CD14-positive monocyte (primary cell): ENCODE data around the gene MYO1A. TPM values are rescaled to one million over a fixed set of nuclear protein-coding genes. Genes with fewer than 3 reads are reported as not detected.

ENCODE experiments used
- DNase-seq, 3 donors: peaks; one replicate each; pipeline ENCODE4 v3.0.0-alpha.2; 2011 to 2022
- H2AFZ ChIP-seq: 2 replicates; pipeline ENCODE4 v1.6.0; 2012; ENCODE audit warnings: mild to moderate bottlenecking, low read depth, low read length, inconsistent platforms; ENCODE audit not compliant: insufficient read depth, poor library complexity, severe bottlenecking
- H3K27ac ChIP-seq, 2 donors: 1 replicate in 1 of 2; 2 replicates in 1 of 2; pipeline ENCODE4 v1.5.1; 2012 to 2013; ENCODE audit warnings: low read length in 2 of 2, control low read depth in 1 of 2, inconsistent platforms in 1 of 2, low read depth in 1 of 2, mild to moderate bottlenecking in 1 of 2
- H3K27me3 ChIP-seq, 2 donors: one replicate each; pipeline versions ENCODE4 v1.6.0 to v1.6.1; 2011 to 2013; ENCODE audit warnings: low read length in 2 of 2; ENCODE audit not compliant: control insufficient read depth in 2 of 2, insufficient read depth in 2 of 2
- H3K36me3 ChIP-seq, 2 donors: replicated peaks in 1 of 2; 1 replicate in 1 of 2; 2 replicates in 1 of 2; pipeline versions ENCODE4 v1.5.1 to v1.6.1; 2012 to 2013; ENCODE audit warnings: low read length in 2 of 2, control low read depth in 1 of 2, inconsistent platforms in 1 of 2, mild to moderate bottlenecking in 1 of 2; ENCODE audit not compliant: insufficient read depth in 2 of 2, control insufficient read depth in 1 of 2
- H3K4me1 ChIP-seq, 2 donors: 1 replicate in 1 of 2; 2 replicates in 1 of 2; pipeline versions ENCODE4 v1.5.1 to v1.6.1; 2012 to 2013; ENCODE audit warnings: low read length in 2 of 2, control low read depth in 1 of 2, inconsistent platforms in 1 of 2, mild to moderate bottlenecking in 1 of 2, moderate library complexity in 1 of 2; ENCODE audit not compliant: insufficient read depth in 2 of 2, control insufficient read depth in 1 of 2
- H3K4me2 ChIP-seq: replicated peaks from 2 replicates; pipeline ENCODE3; 2012; ENCODE audit warnings: low read length, moderate library complexity, mild to moderate bottlenecking; ENCODE audit not compliant: poor library complexity, severe bottlenecking; ENCODE audit errors: extremely low read depth
- H3K4me3 ChIP-seq, 3 experiments: fragments of 200-600 bp in 1 of 3; sonication (generic) in 1 of 3; replicated peaks in 1 of 3; 1 replicate in 2 of 3; 2 replicates in 1 of 3; pipeline ENCODE4 v1.5.1; 2011 to 2013; ENCODE audit warnings: low read length in 3 of 3, mild to moderate bottlenecking in 3 of 3, control low read depth in 2 of 3, low read depth in 2 of 3, inconsistent platforms in 1 of 3, moderate library complexity in 1 of 3
- H3K79me2 ChIP-seq: 2 replicates; pipeline ENCODE4 v1.6.0; 2012; ENCODE audit warnings: mild to moderate bottlenecking, control low read depth, inconsistent platforms, low read length, moderate library complexity; ENCODE audit not compliant: insufficient read depth
- H3K9ac ChIP-seq: 2 replicates; pipeline ENCODE4 v1.6.0; 2017; ENCODE audit warnings: low read length, mild to moderate bottlenecking; ENCODE audit not compliant: insufficient read depth, poor library complexity, severe bottlenecking
- H3K9me3 ChIP-seq, 2 donors: replicated peaks in 1 of 2; 1 replicate in 1 of 2; 2 replicates in 1 of 2; pipeline versions ENCODE4 v1.5.1 to v1.6.1; 2012 to 2013; ENCODE audit warnings: low read length in 2 of 2, control low read depth in 1 of 2; ENCODE audit not compliant: control insufficient read depth in 1 of 2, insufficient read depth in 1 of 2
- H4K20me1 ChIP-seq: 2 replicates; pipeline ENCODE4 v1.6.0; 2012; ENCODE audit warnings: mild to moderate bottlenecking, low read length, control low read depth, moderate library complexity; ENCODE audit not compliant: insufficient read depth
- H3K27ac Mint-ChIP-seq, 7 donors: one replicate each; pipeline ENCODE4 v1.8.0; 2020; ENCODE audit warnings: mild to moderate bottlenecking in 7 of 7, mixed read lengths in 7 of 7, moderate library complexity in 6 of 7, inconsistent platforms in 2 of 7
- H3K27me3 Mint-ChIP-seq, 3 donors: one replicate each; pipeline ENCODE4 v1.8.0; 2021 to 2022; ENCODE audit warnings: low read depth in 3 of 3, mild to moderate bottlenecking in 3 of 3, mixed read lengths in 3 of 3, moderate library complexity in 3 of 3, inconsistent platforms in 1 of 3
- H3K36me3 Mint-ChIP-seq, 2 donors: one replicate each; pipeline ENCODE4 v1.8.0; 2020; ENCODE audit warnings: mixed read lengths in 2 of 2, inconsistent platforms in 1 of 2, mild to moderate bottlenecking in 1 of 2
- H3K4me1 Mint-ChIP-seq: one replicate; pipeline ENCODE4 v1.8.0; 2020; ENCODE audit warnings: mild to moderate bottlenecking, mixed read lengths
- H3K4me3 Mint-ChIP-seq, 2 donors: one replicate each; pipeline ENCODE4 v1.8.0; 2020; ENCODE audit warnings: mild to moderate bottlenecking in 2 of 2, mixed read lengths in 2 of 2, moderate library complexity in 1 of 2
- H3K9me3 Mint-ChIP-seq, 7 donors: one replicate each; pipeline ENCODE4 v1.8.0; 2020 to 2022; ENCODE audit warnings: mixed read lengths in 7 of 7, mild to moderate bottlenecking in 6 of 7, moderate library complexity in 6 of 7, inconsistent platforms in 2 of 7
- CTCF ChIP-seq: fragments of 200-600 bp; IDR thresholded peaks from one replicate; pipeline ENCODE4 v1.8.0; 2022; ENCODE audit warnings: antibody characterized with exemption, mild to moderate bottlenecking
- WGBS: methylation state at CpG from one replicate; pipeline ENCODE4 v1.1.5; 2013; ENCODE audit warnings: missing lambda C conversion rate; ENCODE audit not compliant: insufficient coverage; 5-methylcytosine and 5-hydroxymethylcytosine counted together
- intact Hi-C, 2 donors: fragments of 100-400 bp; cut with micrococcal nuclease; formaldehyde crosslinking; loops; one replicate each; pipeline versions ENCODE4 v1.15.0 to v1.15.1; 2023
- polyA plus RNA-seq, 3 donors: library from polyadenylated mRNA; depleted of rRNA in 1 of 3; unstranded in 2 of 3; stranded (reverse) in 1 of 3; fragments of 300-500 nt in 2 of 3; fragments of >200 nt in 1 of 3; fragmentation: Illumina TruSeq in 2 of 3; gene quantifications; 1 replicate in 2 of 3; 2 replicates in 1 of 3; pipeline ENCODE4 v1.2.3, GENCODE V29; 2012 to 2021

MYO1A gene
- polyA plus RNA-seq, 3 donors, result 0.22 to 1.7 (median 1.3) TPM

- Mint-ChIP-seq H3K27ac (no peak overlapping the region), H3K9me3 (peaks cover 0 to 4% (median 0%) of the 10 kb centered on the region in 7 donors), H3K27me3 (peaks cover 0 to 3% (median 0%) of the 10 kb centered on the region in 3 donors), H3K36me3 (no peaks in the 10 kb centered on the region), H3K4me3 (no peak overlapping the region), H3K4me1 (no peaks in the 10 kb centered on the region)
- Histone ChIP-seq H4K20me1 (no peaks in the 10 kb centered on the region), H3K4me1 (no peaks in the 10 kb centered on the region), H3K4me2 (no peak overlapping the region), H3K9ac (no peak overlapping the region), H3K27ac (no peak overlapping the region), H3K4me3 (no peak overlapping the region), H2AFZ (no peak overlapping the region), H3K79me2 (no peaks in the 10 kb centered on the region), H3K9me3 (no peaks in the 10 kb centered on the region), H3K36me3 (no peaks in the 10 kb centered on the region), H3K27me3 (no peaks in the 10 kb centered on the region)
- intact Hi-C loops, result no loop called here
- no peak for TF ChIP-seq CTCF
- 100% methylated on average over 1 of the region's 4 CpGs for WGBS
- no peak for DNase-seq
Observed at GRCh38 chr12:56980941-56981530, 68.9 kb downstream of the MYO1A start.

- Histone ChIP-seq H4K20me1 (no peaks in the 10 kb centered on the region), H3K36me3 (no peaks in the 10 kb centered on the region), H3K4me3 (no peak overlapping the region), H2AFZ (no peak overlapping the region), H3K4me2 (no peak overlapping the region), H3K9ac (no peak overlapping the region), H3K27ac (no peak overlapping the region), H3K27me3 (no peaks in the 10 kb centered on the region), H3K9me3 (no peaks in the 10 kb centered on the region), H3K79me2 (no peaks in the 10 kb centered on the region), H3K4me1 (no peaks in the 10 kb centered on the region)
- TF ChIP-seq CTCF, result no peak
- H3K27ac Mint-ChIP-seq, result no peak overlapping the region
- intact Hi-C loops, result no loop called here
- H3K4me1 Mint-ChIP-seq, result no peaks in the 10 kb centered on the region
- 100% methylated on average over 4 of the region's 6 CpGs for WGBS
- no peak overlapping the region for H3K4me3 Mint-ChIP-seq
- H3K27me3 Mint-ChIP-seq, result peaks cover 0 to 3% (median 0%) of the 10 kb centered on the region in 3 donors
- DNase-seq, result no peak
- no peaks in the 10 kb centered on the region for H3K36me3 Mint-ChIP-seq
- H3K9me3 Mint-ChIP-seq, result peaks cover 0 to 4% (median 0%) of the 10 kb centered on the region in 7 donors
Observed at GRCh38 chr12:56980268-56980667, 69.7 kb downstream of the MYO1A start.
